H9 (cell line): ENCODE results near the gene NCS1. TPM values are rescaled to one million over a fixed set of nuclear protein-coding genes. Genes with fewer than 3 reads are reported as not detected.

Experiments used
- DNase-seq: peaks from one replicate; pipeline ENCODE4 v3.0.0-alpha.2; 2017
- H2AFZ ChIP-seq: one replicate; pipeline ENCODE4 v1.6.1; 2013; ENCODE audit warnings: mild to moderate bottlenecking, low read length, control low read depth, moderate library complexity
- H2AK5ac ChIP-seq: 2 replicates; pipeline ENCODE4 v1.6.1; 2013; ENCODE audit warnings: low read length, control low read depth, mixed read lengths; ENCODE audit not compliant: insufficient read length
- H2BK120ac ChIP-seq: one replicate; pipeline ENCODE4 v1.6.1; 2013; ENCODE audit warnings: low read depth, mild to moderate bottlenecking, low read length, control low read depth, inconsistent platforms; ENCODE audit not compliant: poor library complexity, severe bottlenecking
- H2BK12ac ChIP-seq: 2 replicates; pipeline ENCODE4 v1.6.1; 2013; ENCODE audit warnings: low read length, control low read depth, mixed read lengths, low read depth; ENCODE audit not compliant: insufficient read length
- H2BK15ac ChIP-seq: 2 replicates; pipeline ENCODE4 v1.6.1; 2013; ENCODE audit warnings: low read depth, low read length, control low read depth
- H2BK20ac ChIP-seq: one replicate; pipeline ENCODE4 v1.6.1; 2013; ENCODE audit warnings: low read depth, mild to moderate bottlenecking, low read length, control low read depth, inconsistent platforms; ENCODE audit not compliant: poor library complexity, severe bottlenecking
- H2BK5ac ChIP-seq: 2 replicates; pipeline ENCODE4 v1.6.1; 2013; ENCODE audit warnings: low read length, control low read depth, mixed read lengths; ENCODE audit not compliant: insufficient read length
- H3K14ac ChIP-seq: 2 replicates; pipeline ENCODE4 v1.6.1; 2013; ENCODE audit warnings: low read length, control low read depth; ENCODE audit not compliant: insufficient read depth
- H3K18ac ChIP-seq: 2 replicates; pipeline ENCODE4 v1.6.1; 2013; ENCODE audit warnings: low read depth, mild to moderate bottlenecking, mixed read lengths, low read length, control low read depth; ENCODE audit not compliant: insufficient read length
- H3K23ac ChIP-seq: 2 replicates; pipeline ENCODE4 v1.6.1; 2013; ENCODE audit warnings: low read length, control low read depth, mixed read lengths, low read depth; ENCODE audit not compliant: insufficient read length
- H3K23me2 ChIP-seq: 2 replicates; pipeline ENCODE4 v1.6.1; 2013; ENCODE audit warnings: low read depth, mild to moderate bottlenecking, mixed read lengths, low read length, control low read depth; ENCODE audit not compliant: insufficient read length, poor library complexity, severe bottlenecking
- H3K27ac ChIP-seq: 2 replicates; pipeline ENCODE4 v1.5.1; 2013; ENCODE audit warnings: low read length, control low read depth, mixed read lengths, low read depth; ENCODE audit not compliant: insufficient read length
- H3K27me3 ChIP-seq: 2 replicates; pipeline ENCODE4 v1.6.1; 2013; ENCODE audit warnings: low read length, control low read depth, inconsistent platforms; ENCODE audit not compliant: insufficient read depth
- H3K4ac ChIP-seq: 2 replicates; pipeline ENCODE4 v1.6.1; 2013; ENCODE audit warnings: low read depth, mild to moderate bottlenecking, control low read depth, inconsistent platforms, low read length, moderate library complexity
- H3K4me1 ChIP-seq: 2 replicates; pipeline ENCODE4 v1.6.1; 2013; ENCODE audit warnings: low read length, control low read depth, inconsistent platforms; ENCODE audit not compliant: insufficient read depth
- H3K4me2 ChIP-seq: 2 replicates; pipeline ENCODE4 v1.6.1; 2013; ENCODE audit warnings: low read length, control low read depth, mixed read lengths; ENCODE audit not compliant: insufficient read length, insufficient read depth
- H3K56ac ChIP-seq: 2 replicates; pipeline ENCODE4 v1.6.1; 2013; ENCODE audit warnings: low read depth, mild to moderate bottlenecking, mixed read lengths, low read length, control low read depth; ENCODE audit not compliant: insufficient read length
- H3K79me1 ChIP-seq: 2 replicates; pipeline ENCODE4 v1.6.1; 2013; ENCODE audit warnings: low read depth, mild to moderate bottlenecking, moderate library complexity, low read length, control low read depth, inconsistent platforms; ENCODE audit not compliant: insufficient read depth, poor library complexity, severe bottlenecking
- H3K79me2 ChIP-seq: 2 replicates; pipeline ENCODE4 v1.6.1; 2013; ENCODE audit warnings: low read length, control low read depth, inconsistent platforms; ENCODE audit not compliant: insufficient read depth
- H3K9ac ChIP-seq: 2 replicates; pipeline ENCODE4 v1.6.1; 2013; ENCODE audit warnings: low read length, control low read depth, mixed read lengths; ENCODE audit not compliant: insufficient read length; ENCODE audit errors: extremely low read depth
- H3K9me3 ChIP-seq: one replicate; pipeline ENCODE4 v1.6.1; 2013; ENCODE audit warnings: low read depth, low read length, inconsistent platforms; ENCODE audit not compliant: control insufficient read depth
- H3T11ph ChIP-seq: one replicate; pipeline ENCODE4 v1.6.1; 2013; ENCODE audit warnings: mild to moderate bottlenecking, low read length, control low read depth, inconsistent platforms
- H4K20me1 ChIP-seq: one replicate; pipeline ENCODE4 v1.6.1; 2013; ENCODE audit not compliant: control insufficient read depth, insufficient read length, insufficient read depth
- H4K5ac ChIP-seq: 2 replicates; pipeline ENCODE4 v1.6.1; 2013; ENCODE audit warnings: low read depth, mild to moderate bottlenecking, mixed read lengths, low read length, control low read depth; ENCODE audit not compliant: insufficient read length
- H4K8ac ChIP-seq: replicated peaks from 2 replicates; pipeline ENCODE4 v1.6.1; 2013; ENCODE audit warnings: low read length, control low read depth, mixed read lengths, low read depth; ENCODE audit not compliant: insufficient read length
- H4K91ac ChIP-seq: 2 replicates; pipeline ENCODE4 v1.6.1; 2013; ENCODE audit warnings: low read depth, mild to moderate bottlenecking, moderate library complexity, mixed read lengths, low read length, control low read depth; ENCODE audit not compliant: insufficient read length
- H3K27ac Mint-ChIP-seq, 3 experiments: 2 replicates in 2 of 3; 3 replicates in 1 of 3; pipeline ENCODE4 v1.8.0; 2020 to 2021; ENCODE audit warnings: mixed read lengths in 3 of 3, mild to moderate bottlenecking in 1 of 3, moderate library complexity in 1 of 3
- H3K27me3 Mint-ChIP-seq: 2 replicates; pipeline ENCODE4 v1.8.0; 2021; ENCODE audit warnings: low read depth, mild to moderate bottlenecking, moderate library complexity, mixed read lengths
- H3K36me3 Mint-ChIP-seq, 3 experiments: 2 replicates in 2 of 3; 3 replicates in 1 of 3; pipeline ENCODE4 v1.8.0; 2020 to 2021; ENCODE audit warnings: low read depth in 3 of 3, mixed read lengths in 3 of 3; ENCODE audit not compliant: insufficient read depth in 1 of 3
- H3K4me1 Mint-ChIP-seq, 2 experiments: 2 replicates each; pipeline ENCODE4 v1.8.0; 2020; ENCODE audit warnings: mixed read lengths in 2 of 2
- H3K4me3 Mint-ChIP-seq, 2 experiments: 2 replicates in 1 of 2; 3 replicates in 1 of 2; pipeline ENCODE4 v1.8.0; 2020 to 2021; ENCODE audit warnings: mild to moderate bottlenecking in 2 of 2, mixed read lengths in 2 of 2, moderate library complexity in 1 of 2
- H3K9me3 Mint-ChIP-seq, 2 experiments: 2 replicates in 1 of 2; 3 replicates in 1 of 2; pipeline ENCODE4 v1.8.0; 2020; ENCODE audit warnings: mild to moderate bottlenecking in 2 of 2, mixed read lengths in 2 of 2, moderate library complexity in 1 of 2
- CTCF ChIP-seq: fragments of 200-600 bp; sonication (generic); conservative IDR thresholded peaks from 3 replicates; pipeline ENCODE4 v1.8.0; 2021; ENCODE audit warnings: antibody characterized with exemption, mild to moderate bottlenecking
- WGBS: extraction: QIAGEN DNeasy Blood & Tissue Kit; methylation state at CpG from one replicate; pipeline ENCODE4 v1.1.7; 2013; ENCODE audit warnings: missing lambda C conversion rate, low lambda C conversion rate, mixed read lengths; ENCODE audit not compliant: insufficient read length; ENCODE audit errors: extremely low coverage; 5-methylcytosine and 5-hydroxymethylcytosine counted together
- total RNA-seq: library from RNA; stranded (reverse); gene quantifications from 2 replicates; pipeline ENCODE4 v1.2.1, GENCODE V29; 2021

NCS1 gene
- total RNA-seq, 1 experiment from 2014 or later, result 38.1 TPM

- peaks cover 30 to 49% (median 45%) of the 10 kb centered on the region in 3 experiments for H3K36me3 Mint-ChIP-seq
- no peak overlapping the region for H2BK12ac ChIP-seq
Measured at GRCh38 chr9:130230631-130231030, 58.4 kb downstream of the NCS1 start.

More at GRCh38 chr9:130230631-130231030, 58.4 kb downstream of the NCS1 start:
- WGBS, result no CpG with 5 or more reads among the region's 1 CpG
- Histone ChIP-seq H4K5ac (no peak overlapping the region), H3K4me2 (no peak overlapping the region), H3K9me3 (peaks cover 13% of the 10 kb centered on the region), H3K23me2 (no peaks in the 10 kb centered on the region), H3K4ac (no peak overlapping the region), H2AK5ac (no peak overlapping the region), H4K8ac (no peak overlapping the region), H3T11ph (no peak overlapping the region), H3K9ac (no peak overlapping the region), H2BK15ac (no peak overlapping the region), H3K27me3 (no peaks in the 10 kb centered on the region), H2BK120ac (no peak overlapping the region), H3K18ac (no peak overlapping the region), H2BK20ac (no peak overlapping the region), H3K79me1 (no peaks in the 10 kb centered on the region), H3K27ac (no peak overlapping the region), H3K79me2 (no peaks in the 10 kb centered on the region), H4K91ac (no peak overlapping the region), H4K20me1 (no peaks in the 10 kb centered on the region), H2AFZ (no peak overlapping the region), H2BK5ac (no peak overlapping the region), H3K23ac (no peak overlapping the region), H3K4me1 (no peaks in the 10 kb centered on the region), H3K56ac (no peak overlapping the region), H3K14ac (no peak overlapping the region)
- Mint-ChIP-seq H3K4me3 (no peak overlapping the region), H3K9me3 (peaks cover 3 to 6% of the 10 kb centered on the region in 2 experiments; a peak in 4 of 5 replicates), H3K27ac (no peak overlapping the region), H3K27me3 (no peaks in the 10 kb centered on the region), H3K4me1 (peaks cover 1 to 7% of the 10 kb centered on the region in 2 experiments; a peak in 3 of 4 replicates)
- no peak for DNase-seq
- TF ChIP-seq CTCF, result no peak
